GM21529 (cell line): ENCODE measurements around the gene UPK1A.
A peak's percentile ranks its signal among the peaks of the same experiment; 100 is the strongest.
"Not testable (repeated sequence)": the region's sequence is repeated elsewhere in the genome, so short reads cannot be mapped to it uniquely, and the experiment has no call there.

Experiments
- ATAC-seq: cut with Tn5 transposase; IDR thresholded peaks from one replicate; pipeline ENCODE4 v1.9.1; 2021; ENCODE audit not compliant: unreplicated experiment

The UPK1A gene

DNA sequence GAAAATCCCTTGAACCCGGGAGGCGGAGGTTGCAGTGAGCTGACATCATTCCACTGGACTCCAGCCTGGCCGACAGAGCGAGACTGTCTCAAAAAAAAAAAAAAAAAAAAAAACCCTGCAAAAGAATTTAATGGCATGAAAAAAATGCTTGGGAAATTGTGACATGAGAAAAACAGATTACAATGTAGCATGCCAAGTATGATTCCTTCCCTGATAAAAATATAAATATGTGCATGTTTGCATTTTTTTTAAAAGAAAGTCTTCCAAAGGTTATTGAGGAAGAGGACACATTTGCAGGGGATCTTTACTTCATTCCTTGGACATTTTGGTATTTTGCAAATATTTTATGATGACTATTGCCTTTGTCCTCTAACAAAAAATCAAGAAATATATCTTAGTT is 23.5 kb downstream of the UPK1A start:
- ATAC-seq = no peak

- ATAC-seq = not testable (repeated sequence)
Observed at GRCh38 chr19:35691106-35691505, 24.8 kb downstream of the UPK1A start.

- ATAC-seq = no peak
Observed at GRCh38 chr19:35692010-35692409, 25.7 kb downstream of the UPK1A start.

DNA sequence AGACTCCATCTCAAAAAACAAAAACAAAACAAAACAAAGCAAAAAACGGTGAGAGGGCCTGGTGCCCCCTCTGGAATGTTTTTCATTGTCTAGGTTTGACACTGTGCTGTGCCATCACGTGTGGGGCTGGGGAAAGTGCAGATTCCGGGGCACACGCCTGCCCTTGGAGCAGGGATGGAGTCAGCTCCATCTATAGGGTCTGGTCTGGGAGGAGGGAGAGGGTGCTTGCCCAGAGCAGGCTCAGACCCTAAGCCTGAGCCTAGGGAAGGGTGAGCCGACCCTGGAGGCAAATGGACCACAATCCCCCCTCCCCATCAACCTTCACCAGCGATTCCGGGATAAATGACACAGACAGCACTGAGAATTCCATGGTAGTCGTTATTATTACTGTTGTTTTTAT is 27.1 kb downstream of the UPK1A start:
- no peak for ATAC-seq

DNA sequence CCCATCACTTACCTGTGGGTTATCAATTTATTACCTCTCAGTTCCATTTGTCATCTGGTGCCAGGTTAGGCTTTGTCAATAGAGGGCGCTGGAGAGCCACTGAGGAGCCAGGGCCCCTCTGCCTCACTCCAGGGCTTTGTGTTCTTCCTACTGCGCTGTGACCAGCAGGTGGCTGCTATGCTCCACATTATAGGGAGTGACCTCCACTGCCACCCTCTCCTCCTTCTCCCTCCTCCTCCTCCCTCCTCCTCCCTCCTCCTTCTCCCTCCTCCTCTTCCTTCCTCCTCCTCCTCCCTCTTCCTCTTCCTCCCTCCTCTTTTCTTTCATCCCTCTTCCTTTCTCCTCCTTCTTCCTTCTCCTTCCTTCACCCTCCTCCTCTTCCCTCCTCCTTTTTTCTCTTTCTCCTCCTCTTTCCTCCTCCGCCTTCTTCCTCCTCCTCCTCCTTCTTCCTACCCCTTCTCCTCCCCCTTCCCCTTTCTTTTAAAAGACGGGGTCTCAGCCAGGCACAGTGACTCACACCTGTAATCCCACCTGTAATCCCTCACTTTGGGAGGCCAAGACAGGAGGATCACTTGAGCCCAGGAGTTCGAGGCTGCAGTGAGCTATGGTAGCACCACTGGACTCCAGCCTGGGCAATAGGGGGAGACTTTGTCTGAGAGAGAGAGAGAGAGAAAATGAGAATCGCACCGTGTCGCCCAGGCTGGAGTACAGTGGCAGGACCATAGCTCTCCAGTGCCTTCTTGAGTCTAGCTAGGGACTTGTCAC is 27.7 kb downstream of the UPK1A start:
- peak; percentile 75 for ATAC-seq

- no peak for ATAC-seq
Observed at GRCh38 chr19:35695895-35696422, 29.6 kb downstream of the UPK1A start.

DNA sequence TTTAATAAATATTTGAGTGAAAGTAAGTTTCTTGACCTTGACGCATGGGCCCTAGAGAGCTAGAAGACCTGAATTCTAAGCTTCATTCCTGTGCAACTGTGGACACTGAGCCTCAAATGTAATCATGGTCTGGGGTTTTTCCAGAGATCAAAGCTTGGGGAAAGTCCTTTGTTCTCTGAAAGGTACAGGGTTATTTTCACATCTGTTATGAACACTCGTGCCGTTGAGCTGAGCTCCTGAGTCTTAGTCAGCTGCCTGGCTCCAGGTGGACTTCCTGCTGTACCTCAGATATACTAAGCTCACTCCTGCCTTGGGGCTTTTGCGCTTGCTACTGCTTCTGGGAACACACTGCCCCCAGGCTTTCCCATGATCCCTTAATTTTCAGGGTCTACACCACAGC is 30.5 kb downstream of the UPK1A start:
- no peak for ATAC-seq

- peak; percentile 93 for ATAC-seq
Observed at GRCh38 chr19:35702223-35703012, 36.1 kb downstream of the UPK1A start.

- no peak for ATAC-seq
Observed at GRCh38 chr19:35703343-35703742, 37.0 kb downstream of the UPK1A start.

GRCh38 chr19:35704218-35704617 is 37.9 kb downstream of the UPK1A start, which contains the start of gene ZBTB32:
Gene ZBTB32 (plus strand): TSS chr19:35704558. CDS start chr19:35714627, 10,069 bp downstream.
- no peak for ATAC-seq

- ATAC-seq = no peak
Observed at GRCh38 chr19:35708391-35708790, 42.1 kb downstream of the UPK1A start.

DNA sequence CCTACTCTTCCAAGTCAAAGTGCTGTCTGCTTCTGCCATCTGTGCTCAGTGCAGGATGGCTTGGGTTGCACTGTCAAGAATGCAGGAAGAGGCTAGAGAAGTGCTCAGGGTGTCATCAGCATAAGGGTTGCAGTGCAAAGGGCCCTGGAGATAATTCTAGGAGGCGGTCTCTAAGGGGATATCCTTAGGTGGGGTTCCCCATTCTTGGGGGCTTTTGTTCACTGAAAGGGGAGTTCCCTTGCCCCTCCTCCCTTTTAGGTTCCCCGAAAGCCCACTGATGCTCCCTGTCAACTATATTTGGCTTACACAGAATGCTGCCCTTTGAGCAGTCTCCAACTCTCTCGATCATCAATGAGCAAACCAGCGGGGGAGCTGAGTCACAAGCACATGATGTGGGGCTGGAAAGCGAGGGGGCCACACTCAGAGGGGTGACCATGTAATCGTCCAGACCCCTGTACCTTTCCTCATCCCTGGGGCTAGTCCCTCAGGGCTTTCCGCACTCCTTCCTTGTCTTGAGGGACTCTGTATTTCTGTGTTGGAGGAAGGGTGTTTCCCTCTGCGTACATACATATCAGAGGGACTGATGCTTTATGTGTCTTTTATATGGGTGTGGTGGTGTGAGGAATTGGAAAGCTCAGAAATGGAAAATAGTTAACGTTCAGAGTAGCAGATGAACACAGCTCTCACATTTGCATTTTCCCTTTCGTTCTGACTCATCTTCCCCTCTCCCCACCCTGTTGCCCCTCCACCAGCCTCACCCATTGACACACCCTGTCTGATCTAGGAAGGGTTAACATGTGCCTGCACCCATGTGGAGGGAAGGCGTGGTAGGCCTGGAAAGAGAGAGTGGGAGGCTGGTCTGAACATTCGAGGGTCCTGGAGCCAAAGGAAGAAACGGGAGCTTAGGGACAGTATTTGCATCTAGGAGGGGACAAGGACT is 44.7 kb downstream of the UPK1A start:
- peak; percentile 37 for ATAC-seq

GRCh38 chr19:35712567-35713505 is 46.5 kb downstream of the UPK1A start:
- ATAC-seq = no peak

DNA sequence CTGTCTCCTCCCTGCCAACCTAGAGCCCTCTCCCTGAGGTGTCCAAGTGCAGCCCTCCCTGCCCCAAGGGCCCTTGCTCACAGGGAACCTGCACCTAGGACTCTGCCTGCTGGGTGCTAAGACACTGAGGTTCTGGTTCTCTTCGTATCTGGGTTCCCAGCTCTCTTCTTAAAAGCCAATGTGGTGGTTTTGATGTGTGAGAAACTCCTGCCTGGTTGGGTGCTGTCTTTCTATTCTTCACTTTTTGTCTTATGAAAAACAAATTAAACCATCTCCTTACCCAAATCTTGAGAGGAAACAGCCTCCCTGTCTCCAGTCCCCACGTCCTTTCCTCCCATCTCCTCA is 47.2 kb downstream of the UPK1A start:
- ATAC-seq = no peak

DNA sequence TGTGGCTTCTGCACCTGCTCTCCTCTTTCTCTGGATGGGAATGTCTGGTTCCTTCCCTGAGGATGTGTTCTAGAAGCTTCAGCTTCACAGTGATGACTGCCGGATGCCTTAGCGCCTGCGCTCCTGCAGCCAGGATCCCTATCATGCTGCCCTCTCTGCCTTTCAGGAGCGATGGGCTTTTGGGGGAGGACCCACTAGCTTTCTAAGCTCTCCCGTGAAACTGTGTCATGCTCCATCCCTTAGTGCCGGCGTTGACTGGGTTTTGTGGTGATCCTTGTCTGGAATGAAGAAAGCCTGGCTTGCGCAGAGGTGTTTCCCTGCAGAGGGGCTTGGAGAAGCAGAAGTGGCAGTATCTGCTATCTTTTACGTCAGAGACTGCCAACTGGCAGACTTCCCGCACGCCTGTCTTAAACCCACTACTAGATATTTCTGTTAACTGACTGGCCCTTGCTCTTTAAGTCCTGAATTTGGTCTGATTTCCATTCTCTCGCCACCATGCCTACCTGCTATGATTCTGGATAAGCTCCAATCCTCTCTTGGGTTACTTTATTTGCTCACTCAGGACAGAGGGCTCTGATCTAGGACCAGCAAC is 47.7 kb downstream of the UPK1A start:
- no peak for ATAC-seq

- no peak for ATAC-seq
Observed at GRCh38 chr19:35714601-35715354, 48.5 kb downstream of the UPK1A start.

- no peak for ATAC-seq
Observed at GRCh38 chr19:35715355-35715809, 49.1 kb downstream of the UPK1A start.

DNA sequence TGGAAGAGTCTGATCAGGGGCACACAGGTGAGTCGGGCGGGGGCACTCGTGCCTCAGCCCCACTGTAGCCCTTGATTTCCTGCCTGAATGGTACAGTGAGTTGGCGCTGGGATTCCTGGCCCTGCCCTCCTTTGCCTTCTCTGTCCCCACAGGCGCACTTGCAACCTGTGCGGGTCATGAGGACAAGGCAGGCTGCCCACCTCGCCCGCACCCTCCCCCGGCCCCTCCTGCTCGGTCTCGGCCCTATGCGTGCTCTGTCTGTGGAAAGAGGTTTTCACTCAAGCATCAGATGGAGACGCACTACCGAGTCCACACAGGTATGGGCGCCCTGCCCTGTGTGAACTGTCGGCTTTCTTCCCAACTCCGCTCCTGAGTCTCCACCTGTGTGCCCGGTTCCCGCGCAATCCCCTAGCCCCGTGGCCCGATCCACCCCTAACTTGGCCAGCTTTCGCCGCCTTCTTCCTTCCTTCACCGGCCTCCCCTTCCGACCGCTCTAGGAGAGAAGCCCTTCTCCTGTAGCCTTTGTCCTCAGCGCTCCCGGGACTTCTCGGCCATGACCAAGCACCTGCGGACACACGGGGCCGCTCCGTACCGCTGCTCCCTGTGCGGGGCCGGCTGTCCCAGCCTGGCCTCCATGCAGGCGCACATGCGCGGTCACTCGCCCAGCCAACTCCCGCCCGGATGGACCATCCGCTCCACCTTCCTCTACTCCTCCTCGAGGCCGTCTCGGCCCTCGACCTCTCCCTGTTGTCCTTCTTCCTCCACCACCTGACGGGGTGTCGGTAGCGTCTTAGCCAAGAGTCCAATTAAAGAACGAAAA is 49.9 kb downstream of the UPK1A start:
- ATAC-seq = no peak
